Activated T-cell treated with anti-CD3 and anti-CD28 coated beads, Interleukin-2, amount 50 U/mL, for 1 hour (primary cell): Measurements from ENCODE around the gene SEC22B.
"Not testable (repeated sequence)": the region's sequence is repeated elsewhere in the genome, so short reads cannot be mapped to it uniquely, and the experiment has no call there.

ENCODE experiments used
- DNase-seq: peaks from one replicate; pipeline ENCODE4 v3.0.0-alpha.2; 2020

The SEC22B gene

GRCh38 chr1:120112212-120112611 is 64.1 kb downstream of the SEC22B start:
- not testable (repeated sequence) for DNase-seq

- DNase-seq: not testable (repeated sequence)
Observed at GRCh38 chr1:120111771-120112170, 64.5 kb downstream of the SEC22B start.

GRCh38 chr1:120111008-120111407 is 65.3 kb downstream of the SEC22B start:
- not testable (repeated sequence) for DNase-seq

- DNase-seq: not testable (repeated sequence)
Observed at GRCh38 chr1:120109656-120110055, 66.7 kb downstream of the SEC22B start.

- not testable (repeated sequence) for DNase-seq
Observed at GRCh38 chr1:120109180-120109579, 67.1 kb downstream of the SEC22B start.

GRCh38 chr1:120105288-120105687 is 71.0 kb downstream of the SEC22B start:
- DNase-seq: not testable (repeated sequence)

- DNase-seq: not testable (repeated sequence)
Observed at GRCh38 chr1:120103768-120104167, 72.6 kb downstream of the SEC22B start.

GRCh38 chr1:120101593-120101992 is 74.7 kb downstream of the SEC22B start:
- DNase-seq: not testable (repeated sequence)
